Loucy (cell line): ENCODE measurements around the gene STAT5B.

Source experiments
- EZH2phosphoT487 ChIP-seq: fragments of 200-600 bp; IDR thresholded peaks from 2 replicates; pipeline ENCODE4 v1.6.1; 2018; ENCODE audit warnings: antibody characterized with exemption, mild to moderate bottlenecking, moderate library complexity, borderline replicate concordance
- TF ChIP-seq, protein P1 (sequence below): fragments of 200-600 bp; sonication (generic); conservative IDR thresholded peaks from 2 replicates; pipeline ENCODE4 v1.5.1; 2014; ENCODE audit warnings: mild to moderate bottlenecking, antibody characterized with exemption, low read length

GRCh38 chr17:42214156-42214555 lies 62.0 kb downstream of the STAT5B start:
- TF ChIP-seq, protein P1, sequence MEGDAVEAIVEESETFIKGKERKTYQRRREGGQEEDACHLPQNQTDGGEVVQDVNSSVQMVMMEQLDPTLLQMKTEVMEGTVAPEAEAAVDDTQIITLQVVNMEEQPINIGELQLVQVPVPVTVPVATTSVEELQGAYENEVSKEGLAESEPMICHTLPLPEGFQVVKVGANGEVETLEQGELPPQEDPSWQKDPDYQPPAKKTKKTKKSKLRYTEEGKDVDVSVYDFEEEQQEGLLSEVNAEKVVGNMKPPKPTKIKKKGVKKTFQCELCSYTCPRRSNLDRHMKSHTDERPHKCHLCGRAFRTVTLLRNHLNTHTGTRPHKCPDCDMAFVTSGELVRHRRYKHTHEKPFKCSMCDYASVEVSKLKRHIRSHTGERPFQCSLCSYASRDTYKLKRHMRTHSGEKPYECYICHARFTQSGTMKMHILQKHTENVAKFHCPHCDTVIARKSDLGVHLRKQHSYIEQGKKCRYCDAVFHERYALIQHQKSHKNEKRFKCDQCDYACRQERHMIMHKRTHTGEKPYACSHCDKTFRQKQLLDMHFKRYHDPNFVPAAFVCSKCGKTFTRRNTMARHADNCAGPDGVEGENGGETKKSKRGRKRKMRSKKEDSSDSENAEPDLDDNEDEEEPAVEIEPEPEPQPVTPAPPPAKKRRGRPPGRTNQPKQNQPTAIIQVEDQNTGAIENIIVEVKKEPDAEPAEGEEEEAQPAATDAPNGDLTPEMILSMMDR, result no peak
- TF ChIP-seq EZH2phosphoT487, result no peak
